ENCODE measurements around the gene RCOR1.

RCOR1 gene

DNA sequence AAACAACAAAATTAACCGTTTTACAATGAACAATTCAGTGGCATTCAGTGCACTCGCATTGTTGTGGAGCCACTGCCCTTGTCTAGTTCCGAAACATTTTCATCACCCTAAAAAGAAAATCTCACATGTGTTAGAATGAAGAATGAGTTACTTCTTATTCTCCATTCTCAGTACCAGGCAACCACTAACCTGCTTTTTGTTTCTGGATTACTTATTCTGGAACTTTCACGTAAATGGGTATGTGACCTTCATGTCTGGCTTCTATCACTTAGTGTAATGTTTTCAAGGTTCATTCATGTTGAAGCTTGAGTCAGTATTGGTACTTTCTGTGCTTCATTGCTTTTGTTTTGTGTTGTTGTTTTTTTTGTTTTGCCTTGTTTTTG lies 15.6 kb downstream of the RCOR1 start:
- Histone ChIP-seq H3K36me3 (ENCODE audit: low read length) (no peaks in the 10 kb centered on the region), H3K27me3 (ENCODE audit: low read length) (no peaks in the 10 kb centered on the region), H4K20me1 (ENCODE audit: low read depth, low read length) (peaks cover 9% of the 10 kb centered on the region), H3K4me2 (ENCODE audit: low read depth, low read length, poor library complexity, severe bottlenecking) (peak overlapping the region; percentile 20), H3K27ac (ENCODE audit: low read depth, low read length) (peak overlapping the region; percentile 35; the same call in 1 of the 2 replicates), H3K79me2 (ENCODE audit: insufficient read depth, low read length) (peaks cover 71% of the 10 kb centered on the region), H3K9me3 (ENCODE audit: insufficient read depth, low read length) (no peaks in the 10 kb centered on the region), H3K9me2 (replicated peaks; ENCODE audit: insufficient read depth, low read length) (no peaks in the 10 kb centered on the region), H3F3A (ENCODE audit: insufficient read depth) (peaks cover 35% of the 10 kb centered on the region; the same call in 1 of the 2 replicates), H2AFZ (ENCODE audit: low read depth, low read length, severe bottlenecking) (no peak overlapping the region), H3K9ac (ENCODE audit: low read length) (no peak overlapping the region), H3K4me3 (ENCODE audit: insufficient read depth, low read length, poor library complexity, severe bottlenecking) (no peak overlapping the region)
- no peak for TF ChIP-seq EZH2phosphoT487 (conservative IDR thresholded peaks at IDR 0.05; ENCODE audit: low read length)
- no peak for TF ChIP-seq CTCF (IDR thresholded peaks at IDR 0.05; ENCODE audit: insufficient read depth, low read length, poor library complexity, severe bottlenecking)

DNA sequence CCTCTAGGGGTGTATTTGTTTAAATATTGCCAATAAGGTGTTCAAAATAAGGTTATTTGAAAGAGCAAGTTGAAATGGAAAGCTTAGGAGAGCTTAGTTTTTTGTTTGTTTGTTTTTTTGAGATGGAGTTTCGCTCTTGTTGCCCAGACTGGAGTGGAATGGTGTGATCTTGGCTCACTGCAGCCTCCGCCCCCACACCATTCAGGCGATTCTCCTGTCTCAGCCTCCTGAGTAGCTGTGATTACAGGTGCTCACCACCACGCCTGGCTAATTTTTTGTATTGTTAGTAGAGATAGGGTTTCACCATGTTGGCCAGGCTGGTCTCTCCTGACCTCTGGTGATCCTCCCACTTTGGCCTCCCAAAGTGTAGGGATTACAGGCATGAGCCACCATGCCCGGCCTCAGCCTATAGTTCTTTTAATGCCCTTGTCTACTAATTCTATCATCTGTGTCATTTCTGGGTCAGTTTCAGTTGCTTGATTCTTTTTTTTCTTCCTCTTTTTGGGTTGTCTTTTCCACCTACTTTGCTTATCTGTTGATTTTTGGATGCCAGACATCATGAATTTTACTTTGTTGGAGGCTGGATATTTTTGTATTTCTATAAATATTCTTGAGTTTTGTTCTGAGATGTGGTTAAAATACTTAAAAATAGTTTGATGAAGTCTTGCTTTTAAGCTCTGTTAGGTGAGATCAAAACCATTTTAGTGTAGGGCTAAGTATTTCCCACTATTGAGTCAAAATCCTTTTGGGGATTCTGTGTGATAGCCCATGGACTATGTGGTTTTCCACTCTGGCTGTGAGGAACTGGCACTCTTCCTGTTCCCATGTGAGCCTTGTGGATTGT lies 18.7 kb downstream of the RCOR1 start:
- no peaks in the 10 kb centered on the region for H3K9me2 ChIP-seq (replicated peaks; ENCODE audit: insufficient read depth, low read length)
- no peaks in the 10 kb centered on the region for H4K20me1 ChIP-seq (ENCODE audit: low read depth, low read length)
- peak overlapping the region; percentile 5 for H3K4me3 ChIP-seq (ENCODE audit: insufficient read depth, low read length, poor library complexity, severe bottlenecking)
- H3K9me3 ChIP-seq (ENCODE audit: insufficient read depth, low read length) = no peaks in the 10 kb centered on the region
- peak overlapping the region; percentile 58 for H3K4me2 ChIP-seq (ENCODE audit: low read depth, low read length, poor library complexity, severe bottlenecking)
- peaks cover 65% of the 10 kb centered on the region for H3K79me2 ChIP-seq (ENCODE audit: insufficient read depth, low read length)
- peaks cover 29% of the 10 kb centered on the region; the same call in 1 of the 2 replicates for H3F3A ChIP-seq (ENCODE audit: insufficient read depth)
- H2AFZ ChIP-seq (ENCODE audit: low read depth, low read length, severe bottlenecking) = no peak overlapping the region
- peak overlapping the region; percentile 83 for H3K27ac ChIP-seq (ENCODE audit: low read depth, low read length)
- 0 out of 2 replicates have a peak overlapping the region, but pooled peaks have one; percentile 16 for H3K9ac ChIP-seq (ENCODE audit: low read length)
- no peaks in the 10 kb centered on the region for H3K36me3 ChIP-seq (ENCODE audit: low read length)
- H3K27me3 ChIP-seq (ENCODE audit: low read length) = no peaks in the 10 kb centered on the region
- no peak for TF ChIP-seq EZH2phosphoT487 (conservative IDR thresholded peaks at IDR 0.05; ENCODE audit: low read length)
- TF ChIP-seq CTCF (IDR thresholded peaks at IDR 0.05; ENCODE audit: insufficient read depth, low read length, poor library complexity, severe bottlenecking) = no peak

GRCh38 chr14:102616318-102616717 lies 23.9 kb downstream of the RCOR1 start:
- no peak overlapping the region for H3K4me2 ChIP-seq (ENCODE audit: low read depth, low read length, poor library complexity, severe bottlenecking)
- no peaks in the 10 kb centered on the region for H3K9me2 ChIP-seq (replicated peaks; ENCODE audit: insufficient read depth, low read length)
- H3K9me3 ChIP-seq (ENCODE audit: insufficient read depth, low read length) = no peaks in the 10 kb centered on the region
- H3K4me3 ChIP-seq (ENCODE audit: insufficient read depth, low read length, poor library complexity, severe bottlenecking) = no peak overlapping the region
- peaks cover 10% of the 10 kb centered on the region; the same call in 1 of the 2 replicates for H3F3A ChIP-seq (ENCODE audit: insufficient read depth)
- no peaks in the 10 kb centered on the region for H3K27me3 ChIP-seq (ENCODE audit: low read length)
- no peak overlapping the region for H2AFZ ChIP-seq (ENCODE audit: low read depth, low read length, severe bottlenecking)
- H3K9ac ChIP-seq (ENCODE audit: low read length) = no peak overlapping the region
- TF ChIP-seq EZH2phosphoT487 (conservative IDR thresholded peaks at IDR 0.05; ENCODE audit: low read length) (no peak), CTCF (IDR thresholded peaks at IDR 0.05; ENCODE audit: insufficient read depth, low read length, poor library complexity, severe bottlenecking) (no peak)
- H3K36me3 ChIP-seq (ENCODE audit: low read length) = no peaks in the 10 kb centered on the region
- H3K79me2 ChIP-seq (ENCODE audit: insufficient read depth, low read length) = peaks cover 65% of the 10 kb centered on the region
- no peaks in the 10 kb centered on the region for H4K20me1 ChIP-seq (ENCODE audit: low read depth, low read length)
- no peak overlapping the region for H3K27ac ChIP-seq (ENCODE audit: low read depth, low read length)
